ENCODE results near the gene PKM.
A peak's percentile ranks its signal among the peaks of the same experiment; 100 is the strongest.

The PKM gene

GRCh38 chr15:72249142-72249810, 18.3 kb upstream of the PKM start:
- in situ Hi-C loops (cut with HindIII; ENCODE audit: low pct_unique_long_range_greater_than_20kb, low sequenced_read_pairs), result no loop called here
- TF ChIP-seq JUND (IDR thresholded peaks at IDR 0.05; ENCODE audit: low read depth), result no peak
- DNase-seq (ENCODE audit: low read depth in 1 of 2, low spot score in 1 of 2), result no peak

GRCh38 chr15:72248514-72248913, 17.5 kb upstream of the PKM start:
- in situ Hi-C loops (cut with HindIII; ENCODE audit: low pct_unique_long_range_greater_than_20kb, low sequenced_read_pairs), result no loop called here
- TF ChIP-seq JUND (IDR thresholded peaks at IDR 0.05; ENCODE audit: low read depth), result no peak
- DNase-seq (ENCODE audit: low read depth in 1 of 2, low spot score in 1 of 2), result no peak

GRCh38 chr15:72242775-72243370, 11.9 kb upstream of the PKM start:
- no peak for TF ChIP-seq JUND (IDR thresholded peaks at IDR 0.05; ENCODE audit: low read depth)
- in situ Hi-C loops (cut with HindIII; ENCODE audit: low pct_unique_long_range_greater_than_20kb, low sequenced_read_pairs), result no loop called here
- DNase-seq (ENCODE audit: low read depth in 1 of 2, low spot score in 1 of 2), result no peak

GRCh38 chr15:72239652-72240051, 8.7 kb upstream of the PKM start:
- in situ Hi-C loops (cut with HindIII; ENCODE audit: low pct_unique_long_range_greater_than_20kb, low sequenced_read_pairs), result no loop called here
- no peak for TF ChIP-seq JUND (IDR thresholded peaks at IDR 0.05; ENCODE audit: low read depth)
- DNase-seq (ENCODE audit: low read depth in 1 of 2, low spot score in 1 of 2), result no peak

GRCh38 chr15:72238586-72238985, 7.6 kb upstream of the PKM start:
- no peak for TF ChIP-seq JUND (IDR thresholded peaks at IDR 0.05; ENCODE audit: low read depth)
- in situ Hi-C loops (cut with HindIII; ENCODE audit: low pct_unique_long_range_greater_than_20kb, low sequenced_read_pairs), result no loop called here
- DNase-seq (ENCODE audit: low read depth in 1 of 2, low spot score in 1 of 2), result no peak

- no peak for DNase-seq (ENCODE audit: low read depth in 1 of 2, low spot score in 1 of 2)
- in situ Hi-C loops (cut with HindIII; ENCODE audit: low pct_unique_long_range_greater_than_20kb, low sequenced_read_pairs), result no loop called here
- TF ChIP-seq JUND (IDR thresholded peaks at IDR 0.05; ENCODE audit: low read depth), result no peak
Measured at GRCh38 chr15:72237853-72238224, 6.8 kb upstream of the PKM start.

- peak in 1 of 2 experiments; percentile 48 for DNase-seq (ENCODE audit: low read depth in 1 of 2, low spot score in 1 of 2)
- TF ChIP-seq JUND (IDR thresholded peaks at IDR 0.05; ENCODE audit: low read depth), result no peak
- in situ Hi-C loops (cut with HindIII; ENCODE audit: low pct_unique_long_range_greater_than_20kb, low sequenced_read_pairs), result no loop called here
Measured at GRCh38 chr15:72237029-72237852, 6.3 kb upstream of the PKM start.

- in situ Hi-C loops (cut with HindIII; ENCODE audit: low pct_unique_long_range_greater_than_20kb, low sequenced_read_pairs), result no loop called here
- no peak for DNase-seq (ENCODE audit: low read depth in 1 of 2, low spot score in 1 of 2)
- TF ChIP-seq JUND (IDR thresholded peaks at IDR 0.05; ENCODE audit: low read depth), result no peak
Measured at GRCh38 chr15:72236381-72237003, 5.5 kb upstream of the PKM start.

GRCh38 chr15:72235298-72235697, 4.3 kb upstream of the PKM start:
- no peak for DNase-seq (ENCODE audit: low read depth in 1 of 2, low spot score in 1 of 2)
- TF ChIP-seq JUND (IDR thresholded peaks at IDR 0.05; ENCODE audit: low read depth), result no peak
- in situ Hi-C loops (cut with HindIII; ENCODE audit: low pct_unique_long_range_greater_than_20kb, low sequenced_read_pairs), result no loop called here

GRCh38 chr15:72233769-72234168, 2.8 kb upstream of the PKM start:
- in situ Hi-C loops (cut with HindIII; ENCODE audit: low pct_unique_long_range_greater_than_20kb, low sequenced_read_pairs), result no loop called here
- no peak for TF ChIP-seq JUND (IDR thresholded peaks at IDR 0.05; ENCODE audit: low read depth)
- no peak for DNase-seq (ENCODE audit: low read depth in 1 of 2, low spot score in 1 of 2)

GRCh38 chr15:72231833-72232478, 966 bp upstream of the PKM start:
- TF ChIP-seq JUND (IDR thresholded peaks at IDR 0.05; ENCODE audit: low read depth), result no peak
- in situ Hi-C loops (cut with HindIII; ENCODE audit: low pct_unique_long_range_greater_than_20kb, low sequenced_read_pairs), result no loop called here
- DNase-seq (ENCODE audit: low read depth in 1 of 2, low spot score in 1 of 2), result peak; percentile 29 to 72

Data from T47D (cell line).